NCI-H82 treated with DMSO at 0.1 percent for 48 hours (cell line): ENCODE results near the gene SCRG1.

ENCODE experiments used
- DNase-seq: peaks from one replicate; lab custom pipeline; 2025; ENCODE audit not compliant: unreplicated experiment; lab: John Stamatoyannopoulos, UW

Gene SCRG1

DNA sequence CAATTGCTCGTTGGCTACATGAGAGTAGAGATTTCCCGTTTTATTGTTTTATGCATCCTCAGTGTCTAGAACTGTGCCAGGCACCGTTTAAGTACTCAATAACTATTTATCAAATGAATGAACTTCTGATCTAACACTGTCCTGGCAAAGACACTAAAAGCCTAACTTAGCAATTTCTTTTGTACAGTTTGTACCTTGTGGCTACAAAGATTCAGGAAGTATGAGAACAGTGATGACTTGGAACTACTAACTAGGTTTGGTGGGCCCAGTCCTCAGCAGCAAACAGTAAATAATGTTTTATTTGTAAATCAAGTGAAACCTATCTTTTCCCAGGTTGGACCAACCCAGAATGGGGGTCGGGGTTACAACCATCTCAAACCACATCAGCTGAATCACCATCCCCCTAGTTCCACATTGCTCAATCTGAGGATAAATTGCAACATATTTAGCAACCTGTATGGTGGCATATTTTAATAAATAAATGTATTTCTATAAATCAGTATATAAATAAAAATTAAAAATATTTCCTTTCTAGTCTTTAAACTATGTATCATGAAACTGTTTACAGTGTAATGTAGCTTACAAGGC lies 12.3 kb upstream of the SCRG1 start:
- DNase-seq = no peak

DNA sequence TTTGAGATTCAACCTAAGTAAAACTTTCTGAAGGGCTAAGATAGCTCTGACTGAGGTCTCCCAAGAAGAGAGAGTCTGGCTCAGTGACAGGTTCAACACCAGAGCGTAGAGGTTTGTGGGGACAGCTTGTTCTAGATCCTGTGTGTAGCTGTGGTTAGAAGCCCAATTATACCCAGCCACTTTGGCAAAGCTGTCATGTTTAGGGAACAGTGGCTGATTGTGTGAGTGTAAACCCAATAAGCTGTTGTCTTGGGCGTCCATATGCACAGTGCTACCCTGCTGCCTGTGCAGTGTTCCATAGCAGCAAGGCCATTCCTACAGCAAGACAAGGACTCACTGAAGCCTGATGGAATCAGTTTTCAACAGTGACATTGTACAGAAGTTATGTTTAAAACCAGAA lies 11.2 kb upstream of the SCRG1 start:
- DNase-seq = no peak

DNA sequence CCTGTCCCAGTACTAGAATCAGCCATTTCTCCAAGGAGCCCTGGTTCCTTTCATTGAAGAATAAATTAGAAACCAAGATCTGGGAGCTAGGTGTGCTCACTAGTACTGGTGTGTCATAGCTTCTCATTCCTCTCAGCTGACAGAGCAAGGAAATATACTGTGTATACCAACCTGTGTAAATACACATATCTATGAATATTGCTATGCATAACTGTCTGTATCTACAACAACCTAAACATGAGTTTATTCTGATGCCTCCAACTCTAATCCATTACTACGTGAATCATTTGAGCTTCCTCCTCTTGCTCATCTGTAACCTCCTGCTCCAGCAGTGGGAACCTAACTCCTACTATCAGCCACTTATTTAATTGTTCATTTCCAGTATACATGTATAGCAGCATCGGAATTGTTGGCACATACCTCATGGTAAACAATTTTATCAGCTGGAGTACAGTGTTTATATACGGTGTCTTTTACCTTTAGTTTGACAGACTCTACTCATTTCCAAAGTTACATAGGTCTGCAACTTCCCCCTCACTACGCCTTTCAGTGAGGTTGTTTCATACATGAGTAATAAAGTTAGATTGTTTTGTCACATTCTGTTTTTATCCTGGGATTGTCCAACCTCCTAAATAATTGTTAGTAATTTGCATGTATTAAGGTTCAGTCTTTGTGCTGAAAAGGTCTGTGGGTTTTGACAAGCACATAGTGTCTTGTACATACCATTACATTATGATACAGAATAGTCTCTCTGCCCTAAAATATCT lies 7.1 kb upstream of the SCRG1 start:
- DNase-seq = no peak

DNA sequence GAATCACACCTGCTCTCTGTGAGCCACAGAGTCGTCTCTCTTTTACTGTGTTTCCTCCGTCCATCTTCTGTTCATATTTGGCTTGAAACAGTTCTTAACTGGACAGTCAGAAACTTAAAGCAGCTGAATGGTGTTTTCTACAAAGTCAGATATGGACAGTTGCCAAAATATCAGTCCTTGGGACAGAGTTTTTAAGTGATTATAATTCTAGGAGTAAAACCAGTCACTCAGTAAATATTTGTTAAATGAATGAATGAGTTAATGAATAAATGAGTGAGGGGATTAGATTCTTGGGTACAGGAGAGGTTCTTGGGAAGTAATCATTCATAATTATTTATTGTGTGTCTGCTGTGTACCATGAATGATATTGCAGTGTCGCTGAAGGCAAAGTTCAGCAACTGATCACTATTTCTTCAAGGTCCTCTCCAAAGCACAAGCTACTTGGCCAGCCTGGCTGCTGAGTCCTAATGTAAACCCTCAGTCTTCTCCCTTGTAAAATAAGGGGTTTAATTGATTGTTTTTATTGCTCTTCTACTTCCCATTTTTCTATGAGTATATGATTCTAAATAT lies 5.5 kb upstream of the SCRG1 start:
- no peak for DNase-seq

DNA sequence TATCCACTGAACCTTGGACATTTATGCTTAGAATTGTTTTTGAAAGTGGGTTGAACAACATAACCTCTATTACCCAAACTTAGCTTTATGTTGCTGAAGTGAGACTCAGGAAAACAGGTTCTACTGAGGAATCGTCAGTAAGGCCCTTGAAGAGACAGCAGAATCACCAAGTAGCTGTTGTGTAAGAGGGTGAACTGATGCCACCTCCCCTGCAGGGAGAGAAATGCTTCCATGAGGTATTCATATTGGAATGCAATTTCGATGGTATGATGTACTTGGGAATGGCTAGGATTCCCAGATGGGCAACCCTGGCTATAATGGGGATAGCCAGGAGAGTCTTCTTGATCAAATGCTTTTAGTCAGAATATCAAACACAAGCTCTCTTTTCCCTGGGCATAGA lies 4.1 kb upstream of the SCRG1 start:
- DNase-seq = no peak

DNA sequence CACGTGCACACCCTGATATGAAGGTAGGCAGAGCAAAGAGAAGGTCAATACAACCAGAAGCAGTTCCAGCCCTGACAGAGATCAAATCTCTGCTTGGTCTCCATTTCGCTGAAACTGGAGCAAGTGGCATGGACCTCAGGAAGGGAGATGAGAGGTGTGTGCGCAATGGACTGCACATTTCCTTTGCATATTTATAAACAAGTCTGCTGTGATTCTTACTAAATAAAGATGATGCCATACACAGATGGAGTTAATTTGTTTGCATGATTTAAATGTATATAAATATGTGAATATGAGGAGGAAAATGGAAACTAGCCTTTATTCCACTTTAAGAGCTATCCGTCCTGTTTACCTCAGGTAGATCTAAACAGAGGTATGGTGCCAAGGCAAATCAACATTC lies 2.1 kb upstream of the SCRG1 start:
- DNase-seq = no peak

DNA sequence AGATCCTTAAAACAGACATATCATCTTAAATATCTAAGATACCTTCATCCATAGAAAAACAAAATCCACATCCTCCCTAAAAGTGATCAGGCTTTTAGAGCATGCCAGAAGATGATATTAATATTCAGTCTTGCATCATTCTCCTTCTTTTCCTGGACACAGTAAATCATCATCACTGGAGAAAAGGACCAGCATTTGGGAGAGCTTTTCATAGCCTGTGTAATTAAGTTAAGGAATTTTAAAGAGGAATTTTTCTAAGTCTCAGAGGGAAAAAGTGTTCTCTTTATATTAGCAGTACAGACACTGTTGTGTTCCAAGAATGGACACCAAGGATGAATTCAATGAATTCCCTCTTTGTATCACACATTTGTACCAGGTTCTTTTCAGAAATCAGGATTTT lies 696 bp downstream of the SCRG1 start:
- DNase-seq = no peak

DNA sequence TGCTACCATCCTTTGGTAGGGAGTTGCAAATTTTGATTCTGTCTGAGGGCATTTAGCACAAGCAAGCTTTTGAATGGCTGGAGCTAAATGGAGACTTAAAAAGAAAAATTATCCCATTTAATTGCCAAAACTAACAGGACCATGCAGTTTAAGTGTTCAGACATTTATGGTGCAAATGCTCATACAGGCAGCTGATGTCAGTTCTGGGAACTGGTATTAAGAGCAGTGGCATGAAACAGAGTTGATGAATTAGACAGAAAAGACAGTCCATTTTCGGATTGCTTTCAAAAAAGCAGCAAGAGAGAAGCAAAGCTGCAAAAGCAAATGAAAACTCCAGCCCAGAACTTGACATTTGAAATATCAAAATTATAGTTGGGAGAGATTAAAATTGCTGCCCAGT lies 1.3 kb downstream of the SCRG1 start:
- no peak for DNase-seq

DNA sequence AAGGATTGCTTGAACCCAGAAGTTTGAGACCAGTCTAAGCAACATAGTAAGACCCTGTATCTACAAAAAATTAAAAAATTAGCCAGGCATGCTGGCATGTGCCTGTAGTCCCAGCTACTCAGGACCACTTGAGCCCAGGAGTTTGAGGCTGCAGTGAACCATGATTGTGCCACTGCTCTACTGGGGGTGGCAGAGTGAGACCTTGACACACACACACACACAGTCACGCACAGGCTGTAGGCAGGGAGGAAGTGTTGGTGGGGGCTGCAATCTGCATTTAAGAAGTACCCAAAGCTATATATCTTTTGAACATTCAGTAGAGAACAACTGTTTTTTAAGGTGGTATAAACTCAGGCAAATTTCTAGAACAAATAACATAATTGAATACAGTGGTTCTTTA lies 7.2 kb downstream of the SCRG1 start:
- no peak for DNase-seq

DNA sequence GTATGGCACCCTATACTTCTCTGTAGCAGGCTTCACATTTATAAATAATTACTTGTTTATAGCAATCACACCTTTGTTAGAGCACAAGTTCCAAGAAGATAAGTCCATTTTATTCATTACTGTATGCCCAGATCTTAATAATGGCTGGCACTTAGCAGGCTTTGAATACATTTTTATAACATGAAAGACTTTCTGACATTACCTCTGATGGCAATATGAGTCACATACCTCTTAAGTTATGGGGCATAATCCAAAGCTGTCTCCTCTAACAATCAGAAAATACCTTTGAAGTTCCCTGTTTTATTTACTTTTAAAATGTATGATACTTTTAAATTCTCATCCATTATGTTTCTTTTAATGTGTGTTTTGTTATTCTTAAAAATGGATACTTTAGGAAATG lies 12.2 kb downstream of the SCRG1 start:
- DNase-seq = no peak

DNA sequence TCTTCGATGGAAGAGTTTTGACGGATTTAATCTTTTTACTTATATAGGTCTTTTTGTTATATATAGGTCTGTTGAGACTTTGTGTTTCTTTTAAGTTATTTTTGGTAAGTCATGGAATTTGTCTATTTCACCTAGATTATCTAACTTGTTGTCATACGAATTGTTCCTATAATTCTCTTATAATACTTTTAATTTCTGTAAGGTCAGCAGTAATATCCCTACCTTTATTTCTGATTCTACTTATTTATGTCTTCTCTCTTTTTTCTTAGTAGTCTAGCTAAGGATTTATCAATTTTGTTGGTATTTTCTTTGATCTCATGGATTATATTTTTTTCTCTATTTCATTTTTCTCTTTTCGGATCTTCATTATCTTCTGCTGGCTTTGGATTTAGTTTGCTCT lies 16.6 kb downstream of the SCRG1 start:
- no peak for DNase-seq

DNA sequence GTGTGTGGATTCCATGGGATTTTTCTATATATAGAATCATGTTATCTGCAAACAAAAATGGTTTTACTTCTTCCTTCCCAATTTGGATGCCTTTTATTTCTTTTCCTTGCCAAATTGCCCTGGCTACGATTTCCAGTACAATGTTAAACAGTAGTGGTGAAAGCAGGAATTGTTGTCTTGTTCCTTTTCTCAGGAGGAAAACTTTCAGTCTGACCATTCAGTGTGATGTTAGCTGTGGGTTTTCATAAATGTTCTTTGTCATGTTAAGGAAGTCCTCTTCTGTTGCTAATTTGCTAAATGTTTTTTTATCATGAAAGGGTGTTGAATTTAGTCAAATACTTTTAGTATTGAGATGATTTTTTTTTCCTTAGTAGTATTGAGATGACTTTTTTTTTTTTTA lies 17.3 kb downstream of the SCRG1 start:
- no peak for DNase-seq

DNA sequence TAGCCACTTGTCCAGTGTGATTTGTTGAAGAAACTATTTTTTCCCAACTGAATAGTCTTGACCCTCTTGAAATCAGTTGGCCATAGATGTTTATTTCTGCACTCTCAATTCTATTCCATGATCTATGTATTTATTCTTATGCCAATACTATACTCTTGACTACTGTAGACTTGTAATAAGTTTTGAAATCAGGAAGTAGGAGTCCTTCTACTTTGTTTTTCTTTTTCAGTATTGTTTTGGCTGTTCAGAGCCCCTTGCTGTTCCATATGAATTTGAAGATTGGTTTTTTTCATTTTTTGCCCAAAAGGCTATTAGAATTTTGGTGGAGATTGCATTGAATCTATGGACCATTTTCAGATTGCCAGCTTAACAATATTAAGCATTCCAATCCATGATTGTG lies 17.9 kb downstream of the SCRG1 start:
- DNase-seq = no peak

DNA sequence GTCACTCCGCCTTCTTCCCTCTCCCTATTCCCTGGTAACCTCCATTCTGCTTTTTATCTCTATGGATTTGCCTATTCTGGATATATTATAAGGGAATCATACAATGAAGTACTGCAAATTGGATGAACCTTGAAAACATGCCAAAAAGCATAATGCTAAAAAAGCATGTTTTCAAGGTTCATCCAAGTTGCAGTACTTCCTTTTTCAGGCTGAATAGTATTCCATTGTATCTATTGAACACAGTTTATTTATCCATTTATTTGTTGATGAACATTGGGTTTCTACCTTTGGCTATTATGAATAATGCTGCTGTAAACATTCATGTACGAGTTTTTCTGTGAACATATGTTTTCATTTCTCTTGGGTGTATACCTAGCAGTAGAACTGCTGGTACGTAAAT lies 19.0 kb downstream of the SCRG1 start:
- DNase-seq = no peak

DNA sequence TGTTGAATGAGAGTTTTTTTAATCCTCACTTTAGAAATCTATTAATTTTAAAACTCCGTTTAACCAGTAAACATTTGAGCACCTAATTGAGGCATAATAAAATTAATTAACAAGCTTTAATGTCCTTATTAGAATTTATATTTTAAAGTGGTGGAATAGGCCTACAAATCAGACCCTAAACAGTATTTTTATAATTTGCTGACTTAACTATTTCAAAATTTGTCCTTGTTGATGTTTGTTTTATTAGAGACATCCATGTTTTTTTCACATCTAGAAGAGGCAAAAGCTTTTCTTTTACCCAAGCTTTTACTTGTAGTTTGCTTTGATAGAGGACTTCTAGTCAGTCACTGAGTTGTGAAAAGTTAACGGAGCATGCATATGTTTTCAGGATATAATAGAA lies 24.3 kb downstream of the SCRG1 start:
- DNase-seq = no peak

DNA sequence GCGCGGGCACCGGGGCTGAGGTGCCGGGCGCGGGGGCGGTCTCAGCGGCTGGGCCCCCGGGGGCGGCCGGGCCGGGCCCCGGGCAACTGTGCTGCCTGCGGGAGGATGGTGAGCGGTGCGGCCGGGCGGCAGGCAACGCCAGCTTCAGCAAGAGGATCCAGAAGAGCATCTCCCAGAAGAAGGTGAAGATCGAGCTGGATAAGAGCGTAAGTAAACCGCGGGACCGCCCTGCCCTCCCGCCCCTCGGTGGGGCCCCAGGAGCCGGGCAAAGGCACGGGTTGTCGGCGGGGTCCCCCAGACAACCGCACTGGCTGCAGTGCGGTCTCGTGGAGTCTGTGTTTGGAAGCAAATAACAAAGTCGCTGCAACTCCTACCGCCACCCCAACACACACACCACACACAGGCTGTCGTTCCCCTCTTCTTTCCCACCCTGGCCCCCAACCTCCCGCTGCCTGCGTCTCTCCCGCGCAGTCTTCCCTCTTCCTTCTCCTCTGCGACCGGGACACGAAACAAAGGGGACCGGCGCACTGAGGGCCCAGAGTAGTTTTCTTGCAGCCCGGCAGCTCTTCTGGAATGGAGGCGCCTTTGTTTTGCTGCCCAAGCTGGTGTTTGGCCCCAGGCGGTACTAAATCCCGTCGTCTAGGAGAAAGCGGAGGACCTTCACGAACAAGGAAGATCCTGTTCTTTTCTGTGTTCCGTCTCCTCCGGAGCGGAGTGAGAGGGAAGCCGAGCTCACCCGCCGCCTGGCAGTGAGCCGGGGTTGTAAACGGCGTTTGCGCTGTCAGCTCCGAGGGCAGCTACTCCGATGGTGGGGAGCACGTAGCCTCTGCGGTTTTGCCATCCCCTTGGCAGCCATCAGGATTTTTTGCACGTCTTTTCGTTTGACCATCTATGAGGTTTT lies 27.4 kb downstream of the SCRG1 start:
- peak; percentile 9 for DNase-seq

DNA sequence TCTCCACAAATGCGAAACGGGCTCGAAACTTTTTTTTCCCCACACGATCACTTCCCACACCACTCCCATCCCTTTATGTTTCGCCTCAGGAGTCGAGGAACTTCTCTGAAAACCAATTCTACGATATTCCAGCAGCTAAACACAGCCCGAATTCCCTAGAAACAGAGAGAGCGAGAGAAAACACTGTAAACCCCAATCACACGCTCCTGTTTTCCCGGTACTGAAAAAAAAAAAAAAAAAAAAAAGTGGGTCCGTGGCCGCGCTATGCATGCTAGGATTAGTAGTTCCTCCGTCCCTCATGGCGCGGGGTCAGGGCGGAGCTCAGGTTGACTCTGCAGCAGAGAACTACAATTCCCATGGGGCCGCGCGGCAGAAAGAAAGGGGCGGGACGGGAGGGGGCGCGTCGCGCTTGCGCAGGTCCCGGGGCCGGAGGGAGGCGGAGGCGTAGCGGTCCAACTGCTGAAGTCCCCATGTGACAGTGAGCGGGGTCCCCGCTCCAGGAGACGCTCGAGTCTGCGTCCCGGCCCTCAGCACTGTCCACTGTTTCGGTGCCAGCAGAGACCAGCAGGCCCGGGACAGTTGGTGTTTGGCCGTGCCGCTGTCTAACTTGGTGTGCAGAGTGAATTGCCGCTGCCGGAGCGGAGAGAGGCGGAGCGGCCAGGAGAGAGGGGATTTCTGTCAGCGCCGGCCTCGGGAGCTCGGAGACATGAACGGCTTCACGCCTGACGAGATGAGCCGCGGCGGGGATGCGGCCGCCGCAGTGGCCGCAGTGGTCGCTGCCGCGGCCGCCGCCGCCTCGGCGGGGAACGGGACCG lies 28.2 kb downstream of the SCRG1 start, which contains the start of gene SAP30:
TSS of gene SAP30 (plus strand) at position 478 of the 815 bp plus-strand sequence. CDS start at position 707, 229 bp downstream.
- DNase-seq = peak; percentile 90

DNA sequence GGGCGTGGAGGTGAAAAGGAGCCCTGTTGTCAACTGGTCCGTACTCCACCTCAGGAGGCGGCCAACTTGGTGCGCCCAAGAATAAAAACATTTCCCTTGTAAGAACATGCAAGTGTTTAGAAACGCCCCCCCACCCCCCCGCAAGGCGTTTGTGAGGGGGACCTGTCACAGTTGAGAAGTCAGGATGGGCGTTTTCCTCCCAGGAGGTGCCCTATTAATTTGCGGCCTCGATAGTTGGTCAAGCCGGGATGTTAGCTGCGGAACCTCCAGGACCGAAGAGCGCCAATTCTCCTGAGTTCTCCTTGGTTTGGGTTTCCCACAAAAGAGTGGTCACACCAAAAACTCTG lies 28.8 kb downstream of the SCRG1 start:
- no peak for DNase-seq

DNA sequence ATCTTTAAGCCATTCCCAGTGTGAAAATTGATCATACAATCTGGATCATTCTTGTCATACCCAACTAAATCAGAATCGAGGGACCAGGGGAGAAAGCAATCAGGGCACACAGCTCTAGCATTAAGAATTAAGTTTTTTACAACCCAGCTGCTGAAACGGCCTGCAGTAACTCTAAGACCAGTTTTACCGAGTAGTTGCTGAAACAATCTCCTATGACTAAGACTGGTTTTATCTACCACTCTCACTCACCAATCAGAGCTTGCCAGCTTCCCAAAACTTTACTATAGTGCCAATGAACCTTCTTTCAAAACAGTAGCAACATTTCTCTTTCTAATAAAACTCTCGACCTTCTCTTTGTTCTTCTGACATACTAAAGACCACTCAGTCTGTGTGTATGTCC lies 31.0 kb downstream of the SCRG1 start:
- no peak for DNase-seq

DNA sequence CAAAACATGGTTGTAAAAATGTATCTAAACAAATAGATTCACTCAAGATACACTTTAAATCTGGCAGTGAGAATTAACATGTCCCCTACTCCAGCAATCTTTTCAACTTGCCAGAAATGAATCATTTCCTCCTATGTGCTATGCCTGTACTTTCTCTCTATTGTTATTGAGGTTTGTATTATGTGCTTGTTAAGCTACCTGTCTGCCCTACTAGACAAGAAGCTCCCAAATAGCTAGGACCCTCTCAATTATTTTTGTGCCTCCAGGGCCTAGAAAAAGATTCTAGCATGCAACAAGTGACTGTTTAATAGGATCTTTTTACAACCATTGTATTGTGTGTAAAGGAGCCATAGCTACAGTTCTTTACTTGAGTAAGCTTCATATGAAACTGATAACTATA lies 31.6 kb downstream of the SCRG1 start:
- no peak for DNase-seq
